Activated B cell treated with CpG ODN at 0.5 μM for 24 hours (primary cell): ENCODE results near the gene KRT81. TPM values are rescaled to one million over a fixed set of nuclear protein-coding genes. Genes with fewer than 3 reads are reported as not detected.

Experiments used
- ATAC-seq: fragments of 200-7000 bp; cut with Tn5 transposase; one replicate; pipeline ENCODE4 v1.10.0; 2021; ENCODE audit warnings: low read depth, mild to moderate bottlenecking, moderate library complexity
- CTCF ChIA-PET: fragments of 350-600 bp; sonication (Branson Sonifier 250); formaldehyde crosslinking; loops from one replicate; lab custom pipeline; 2021; ENCODE audit warnings: antibody characterized with exemption; lab: Charles Lee
- POLR2A ChIA-PET: fragments of 350-600 bp; sonication (Branson Sonifier 250); formaldehyde crosslinking; loops from one replicate; lab custom pipeline; 2021; ENCODE audit warnings: antibody characterized with exemption; lab: Charles Lee
- DNase-seq: peaks from one replicate; pipeline ENCODE4 v3.0.0; 2022
- H3K27ac Mint-ChIP-seq: one replicate; pipeline ENCODE4 v1.8.0; 2020; ENCODE audit warnings: mixed read lengths
- H3K27me3 Mint-ChIP-seq: one replicate; pipeline ENCODE4 v1.8.0; 2021; ENCODE audit warnings: mixed read lengths
- H3K36me3 Mint-ChIP-seq: one replicate; pipeline ENCODE4 v1.8.0; 2021; ENCODE audit warnings: low read depth, mixed read lengths
- H3K4me1 Mint-ChIP-seq: one replicate; pipeline ENCODE4 v1.8.0; 2021; ENCODE audit warnings: mixed read lengths
- H3K4me3 Mint-ChIP-seq: one replicate; pipeline ENCODE4 v1.8.0; 2020; ENCODE audit warnings: mild to moderate bottlenecking, mixed read lengths
- H3K9me3 Mint-ChIP-seq: one replicate; pipeline ENCODE4 v1.8.0; 2020; ENCODE audit warnings: mixed read lengths
- intact Hi-C: fragments of 100-400 bp; cut with micrococcal nuclease; formaldehyde crosslinking; loops from one replicate; pipeline ENCODE4 v1.15.1; 2024
- total RNA-seq: library from RNA; stranded (reverse); gene quantifications from 2 replicates; pipeline ENCODE4 v1.2.3, GENCODE V29; 2022
- TF ChIP-seq, protein P1 (sequence below): fragments of 200-600 bp; IDR thresholded peaks from one replicate; pipeline ENCODE4 v1.8.0; 2022; ENCODE audit warnings: antibody characterized with exemption, mild to moderate bottlenecking

The KRT81 gene
- total RNA-seq, 1 donor from 2014 or later: not detected

DNA sequence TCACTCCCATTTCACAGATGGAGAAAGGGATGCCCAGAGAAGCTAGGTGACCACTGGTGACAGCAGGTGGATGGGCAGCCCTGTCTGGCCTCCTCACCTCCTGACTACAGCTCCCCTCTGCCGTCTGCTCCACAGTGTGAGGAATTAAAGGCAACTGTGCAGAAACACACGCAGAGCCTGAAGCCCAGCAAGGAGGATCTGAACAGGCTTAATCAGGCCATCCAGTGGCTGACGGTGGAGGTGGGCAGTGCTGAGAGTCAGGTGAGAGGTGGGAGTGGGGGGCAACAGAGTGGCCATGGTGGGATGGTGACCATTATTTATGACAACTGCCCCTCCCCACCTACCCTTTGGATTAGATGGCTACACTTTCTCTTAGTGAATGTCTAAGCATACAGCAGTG, 15.6 kb downstream of the KRT81 start:
- no peak for ATAC-seq
- Mint-ChIP-seq H3K27ac (no peak overlapping the region), H3K27me3 (peaks cover 57% of the 10 kb centered on the region), H3K36me3 (no peaks in the 10 kb centered on the region), H3K4me3 (no peak overlapping the region), H3K4me1 (peaks cover 4% of the 10 kb centered on the region), H3K9me3 (no peaks in the 10 kb centered on the region)
- ChIA-PET POLR2A (no interaction called here), CTCF (no interaction called here)
- DNase-seq: no peak
- intact Hi-C loops: no loop called here
- TF ChIP-seq, protein P1, sequence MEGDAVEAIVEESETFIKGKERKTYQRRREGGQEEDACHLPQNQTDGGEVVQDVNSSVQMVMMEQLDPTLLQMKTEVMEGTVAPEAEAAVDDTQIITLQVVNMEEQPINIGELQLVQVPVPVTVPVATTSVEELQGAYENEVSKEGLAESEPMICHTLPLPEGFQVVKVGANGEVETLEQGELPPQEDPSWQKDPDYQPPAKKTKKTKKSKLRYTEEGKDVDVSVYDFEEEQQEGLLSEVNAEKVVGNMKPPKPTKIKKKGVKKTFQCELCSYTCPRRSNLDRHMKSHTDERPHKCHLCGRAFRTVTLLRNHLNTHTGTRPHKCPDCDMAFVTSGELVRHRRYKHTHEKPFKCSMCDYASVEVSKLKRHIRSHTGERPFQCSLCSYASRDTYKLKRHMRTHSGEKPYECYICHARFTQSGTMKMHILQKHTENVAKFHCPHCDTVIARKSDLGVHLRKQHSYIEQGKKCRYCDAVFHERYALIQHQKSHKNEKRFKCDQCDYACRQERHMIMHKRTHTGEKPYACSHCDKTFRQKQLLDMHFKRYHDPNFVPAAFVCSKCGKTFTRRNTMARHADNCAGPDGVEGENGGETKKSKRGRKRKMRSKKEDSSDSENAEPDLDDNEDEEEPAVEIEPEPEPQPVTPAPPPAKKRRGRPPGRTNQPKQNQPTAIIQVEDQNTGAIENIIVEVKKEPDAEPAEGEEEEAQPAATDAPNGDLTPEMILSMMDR: no peak

DNA sequence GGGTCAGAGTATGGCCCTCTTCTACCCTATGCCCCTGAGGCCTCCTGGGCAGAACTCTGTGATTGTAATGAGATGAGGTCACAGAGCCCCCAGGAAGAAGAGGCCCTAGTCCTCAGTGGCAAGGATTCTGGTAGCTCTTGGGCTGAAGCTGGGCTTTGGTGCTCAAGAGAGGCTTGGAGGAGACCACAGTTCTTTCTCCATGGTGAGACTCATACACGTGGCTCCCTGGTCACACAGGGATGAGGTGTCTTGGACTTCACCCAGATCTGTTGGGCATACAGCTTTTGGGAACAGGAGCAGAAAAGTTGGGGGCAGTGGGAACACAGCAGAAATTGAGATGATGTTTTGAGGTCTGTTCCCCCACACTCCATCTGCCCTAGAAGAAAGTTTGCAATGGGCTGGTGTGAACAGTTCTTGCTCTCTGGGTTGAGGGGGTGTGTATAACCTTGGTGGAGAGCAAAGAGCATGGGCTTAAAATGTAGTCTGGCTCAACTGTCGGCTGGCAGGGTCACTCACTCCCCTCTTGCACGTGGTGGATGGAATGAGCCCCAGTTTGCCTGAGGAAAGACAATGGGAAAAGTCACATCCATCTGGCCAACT, 16.7 kb downstream of the KRT81 start, which contains the start of gene KRT86:
KRT86 (plus strand) TSS at position 125 of the 600 bp plus-strand sequence. CDS start 27,272 bp downstream, outside the sequence.
- no peak within 1 kb of the TSS for H3K27ac Mint-ChIP-seq
- no peak for DNase-seq
- no peak within 1 kb of the TSS for H3K4me3 Mint-ChIP-seq
- H3K9me3 Mint-ChIP-seq: no peaks in the 10 kb centered on the region
- H3K4me1 Mint-ChIP-seq: peaks cover 4% of the 10 kb centered on the region
- H3K36me3 Mint-ChIP-seq: no peaks in the 10 kb centered on the region
- POLR2A ChIA-PET: interaction anchor here (0.5 kb wide), 1 partner anchor 38 kb away, joined by 8 read pairs; no protein-coding TSS in a partner anchor
- H3K27me3 Mint-ChIP-seq: peaks cover 55% of the 10 kb centered on the region
- intact Hi-C loops: no loop called here
- CTCF ChIA-PET: no interaction called here
- ATAC-seq: no peak
- TF ChIP-seq, protein P1: no peak

DNA sequence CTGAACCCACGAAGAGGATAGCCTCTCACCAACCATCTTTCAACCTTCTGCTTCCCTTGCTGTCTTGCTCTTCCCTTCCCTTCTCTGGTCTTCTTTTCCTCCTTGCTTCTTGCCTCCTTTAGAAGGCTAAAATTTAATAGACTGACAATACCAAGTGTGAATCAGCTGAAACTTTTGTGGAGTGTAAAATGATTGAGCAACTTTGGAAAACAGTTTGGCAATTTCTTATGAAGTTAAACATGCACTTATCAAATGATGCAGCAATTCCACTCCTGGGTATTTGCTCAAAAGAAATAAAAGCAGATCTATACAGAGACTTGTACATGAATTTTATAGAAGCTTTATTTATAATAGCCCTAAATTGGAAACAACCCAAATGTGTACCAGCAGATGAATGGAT, 20.2 kb downstream of the KRT81 start:
- intact Hi-C loops: no loop called here
- Mint-ChIP-seq H3K27ac (no peak overlapping the region), H3K4me1 (no peaks in the 10 kb centered on the region), H3K4me3 (no peak overlapping the region), H3K36me3 (no peaks in the 10 kb centered on the region), H3K27me3 (peaks cover 28% of the 10 kb centered on the region), H3K9me3 (no peaks in the 10 kb centered on the region)
- TF ChIP-seq, protein P1: no peak
- no peak for ATAC-seq
- DNase-seq: no peak
- ChIA-PET CTCF (no interaction called here), POLR2A (no interaction called here)

DNA sequence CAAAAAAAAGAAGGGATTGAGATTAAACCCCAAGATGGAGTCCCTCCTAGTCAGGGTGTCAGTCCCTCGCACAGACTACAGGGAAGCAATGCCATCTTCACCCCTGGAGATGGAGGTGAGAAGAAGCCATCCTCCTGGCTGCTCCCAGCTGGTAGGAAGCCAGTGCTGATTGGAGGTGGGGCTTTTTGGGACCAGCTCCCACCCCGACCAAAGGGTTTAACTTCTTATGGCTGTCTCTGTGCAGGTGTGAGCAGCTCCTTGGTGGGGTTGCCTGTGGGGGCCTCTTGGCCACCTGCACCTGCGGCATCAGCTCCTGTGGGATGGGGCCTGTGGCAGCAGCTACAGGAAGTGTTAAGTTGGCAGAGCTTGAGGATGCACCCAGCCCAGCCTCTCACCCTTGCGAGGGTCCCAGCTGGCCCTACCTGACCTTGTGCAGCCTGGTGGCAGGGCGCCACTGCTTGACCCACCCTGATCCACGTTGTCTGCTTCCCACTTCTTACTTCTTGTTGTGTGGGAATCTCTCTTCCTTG, 20.7 kb downstream of the KRT81 start:
- no peak for DNase-seq
- peaks cover 23% of the 10 kb centered on the region for H3K27me3 Mint-ChIP-seq
- H3K9me3 Mint-ChIP-seq: no peaks in the 10 kb centered on the region
- intact Hi-C loops: no loop called here
- no peak overlapping the region for H3K27ac Mint-ChIP-seq
- H3K36me3 Mint-ChIP-seq: no peaks in the 10 kb centered on the region
- H3K4me1 Mint-ChIP-seq: no peaks in the 10 kb centered on the region
- H3K4me3 Mint-ChIP-seq: no peak overlapping the region
- ATAC-seq: no peak
- CTCF ChIA-PET: interaction anchor here (1.1 kb wide), 1 partner anchor 8 kb away, joined by 4 read pairs; no protein-coding TSS in a partner anchor
- TF ChIP-seq, protein P1: no peak
- POLR2A ChIA-PET: no interaction called here

DNA sequence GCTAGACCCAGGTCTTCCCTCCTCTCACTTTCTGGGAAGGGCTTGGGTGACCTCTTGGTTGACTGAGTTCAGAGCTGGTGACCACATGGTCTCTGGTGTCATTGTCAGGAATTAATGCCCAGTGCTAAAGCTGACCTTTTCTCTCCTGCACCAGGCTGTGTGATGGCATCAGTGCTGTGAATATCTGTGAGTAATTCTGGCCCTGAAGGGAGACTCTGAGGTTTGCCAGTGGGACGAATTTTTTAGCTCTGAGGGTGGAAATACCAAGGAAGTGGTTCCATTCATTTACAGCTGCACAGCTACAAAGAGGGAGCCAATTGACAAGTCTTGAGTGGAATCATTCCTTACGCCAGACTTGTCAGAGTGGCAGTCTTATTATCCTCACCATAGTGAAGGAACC, 23.1 kb downstream of the KRT81 start:
- POLR2A ChIA-PET: no interaction called here
- Mint-ChIP-seq H3K36me3 (no peaks in the 10 kb centered on the region), H3K27ac (no peak overlapping the region), H3K9me3 (no peaks in the 10 kb centered on the region), H3K4me1 (no peaks in the 10 kb centered on the region), H3K27me3 (peaks cover 11% of the 10 kb centered on the region), H3K4me3 (no peak overlapping the region)
- TF ChIP-seq, protein P1: no peak
- intact Hi-C loops: no loop called here
- CTCF ChIA-PET: no interaction called here
- DNase-seq (no peak), ATAC-seq (no peak)
